Stimulated activated CD4-positive, alpha-beta T cell treated with anti-CD3 and anti-CD28 coated beads, Interleukin-15, amount 100 ng/mL, for 1 hour (primary cell): ENCODE measurements around the gene TMPRSS3.

Experiments used
- DNase-seq, 2 donors: peaks; one replicate each; pipeline ENCODE4 v3.0.0-alpha.2; 2020; ENCODE audit warnings: low read depth in 1 of 2, low spot score in 1 of 2

TMPRSS3 gene

GRCh38 chr21:42395905-42396651 is at the start of gene TMPRSS3:
Gene TMPRSS3 (minus strand): TSS chr21:42396052. CDS start chr21:42395417, 635 bp downstream.
- DNase-seq: no peak

- DNase-seq: no peak
Observed at GRCh38 chr21:42445311-42445710, 49.5 kb upstream of the TMPRSS3 start.

- DNase-seq: no peak
Observed at GRCh38 chr21:42444745-42445059, 48.9 kb upstream of the TMPRSS3 start.

GRCh38 chr21:42443876-42444744 is 48.3 kb upstream of the TMPRSS3 start:
- no peak for DNase-seq

GRCh38 chr21:42443181-42443785 is 47.4 kb upstream of the TMPRSS3 start:
- no peak for DNase-seq

GRCh38 chr21:42441963-42442362 is 46.1 kb upstream of the TMPRSS3 start:
- DNase-seq: no peak

GRCh38 chr21:42440187-42440792 is 44.4 kb upstream of the TMPRSS3 start:
- no peak for DNase-seq

GRCh38 chr21:42439284-42440186 is 43.7 kb upstream of the TMPRSS3 start:
- DNase-seq: no peak

GRCh38 chr21:42438316-42439205 is 42.7 kb upstream of the TMPRSS3 start:
- DNase-seq: no peak

- DNase-seq: no peak
Observed at GRCh38 chr21:42437786-42438185, 41.9 kb upstream of the TMPRSS3 start.

- DNase-seq: no peak
Observed at GRCh38 chr21:42436914-42437313, 41.1 kb upstream of the TMPRSS3 start.

GRCh38 chr21:42435833-42436232 is 40.0 kb upstream of the TMPRSS3 start:
- DNase-seq: no peak

- no peak for DNase-seq
Observed at GRCh38 chr21:42435401-42435800, 39.5 kb upstream of the TMPRSS3 start.

- no peak for DNase-seq
Observed at GRCh38 chr21:42434884-42435283, 39.0 kb upstream of the TMPRSS3 start.

- no peak for DNase-seq
Observed at GRCh38 chr21:42433946-42434551, 38.2 kb upstream of the TMPRSS3 start.

- no peak for DNase-seq
Observed at GRCh38 chr21:42432695-42433094, 36.8 kb upstream of the TMPRSS3 start.

GRCh38 chr21:42431196-42431595 is 35.3 kb upstream of the TMPRSS3 start:
- DNase-seq: no peak

- DNase-seq: no peak
Observed at GRCh38 chr21:42430521-42430920, 34.7 kb upstream of the TMPRSS3 start.

GRCh38 chr21:42429856-42430255 is 34.0 kb upstream of the TMPRSS3 start:
- no peak for DNase-seq
